K562 (cell line): ENCODE results near the gene GNAQ.

Experiments
- HINFP ChIP-seq: fragments of 450-650 bp; conservative IDR thresholded peaks from 2 replicates; pipeline ENCODE4 v1.6.1; 2016; ENCODE audit warnings: missing genetic modification characterization, low read depth, mild to moderate bottlenecking, control low read depth, missing compliant biosample characterization
- PURB ChIP-seq: sonication (generic); formaldehyde crosslinking; IDR thresholded peaks from 2 replicates; pipeline ENCODE4 v1.9.0; 2021; ENCODE audit warnings: low read depth, mild to moderate bottlenecking, missing genetic modification reagents
- RFX5 ChIP-seq: IDR thresholded peaks from 2 replicates; pipeline ENCODE4 v1.6.1; 2011; ENCODE audit warnings: low read depth, mild to moderate bottlenecking, improper control_type of control experiment, low read length
- YY1 ChIP-seq, 3 experiments: IDR thresholded peaks; 2 replicates each; pipeline ENCODE4 v1.6.1; 2011; ENCODE audit warnings: low read length in 2 of 3, mild to moderate bottlenecking in 2 of 3, moderate library complexity in 2 of 3, borderline replicate concordance in 1 of 3, control low read depth in 1 of 3, low read depth in 1 of 3; ENCODE audit not compliant: insufficient read depth in 3 of 3, insufficient replicate concordance in 2 of 3, control insufficient read depth in 1 of 3, insufficient read length in 1 of 3; ENCODE audit errors: extremely low read depth in 1 of 3
- ZNF316 ChIP-seq: fragments of 450-650 bp; IDR thresholded peaks from 2 replicates; pipeline ENCODE4 v1.6.1; 2016

GRCh38 chr9:77853716-77854115, 177.9 kb downstream of the GNAQ start:
- no peak for TF ChIP-seq HINFP
- TF ChIP-seq ZNF316 = no peak
- no peak for TF ChIP-seq RFX5
- TF ChIP-seq PURB (CRISPR knock-in tag) = no peak
- no peak for TF ChIP-seq YY1 (IDR thresholded peaks at IDR 0.05; ENCODE audit: borderline replicate concordance in 1 of 3, control insufficient read depth in 1 of 3, extremely low read depth in 1 of 3, insufficient read depth in 3 of 3, insufficient read length in 1 of 3, insufficient replicate concordance in 2 of 3, low read depth in 1 of 3, low read length in 2 of 3)
